Liver (tissue), 9 donors: ENCODE data around the gene NR2E1. TPM values are rescaled to one million over a fixed set of nuclear protein-coding genes. Genes with fewer than 3 reads are reported as not detected.

Source experiments
- DNase-seq: peaks from one replicate; pipeline ENCODE4 v3.0.0-alpha.2; 2017; ENCODE audit warnings: low spot score
- H3K27ac ChIP-seq, 2 donors: one replicate each; pipeline ENCODE4 v1.7.0; 2013; ENCODE audit warnings: inconsistent platforms in 2 of 2, low read length in 2 of 2, control low read depth in 1 of 2, low read depth in 1 of 2, mild to moderate bottlenecking in 1 of 2
- H3K27me3 ChIP-seq, 4 donors: one replicate each; pipeline versions ENCODE4 v1.6.1 to v1.7.0; 2013; ENCODE audit warnings: low read length in 3 of 4, inconsistent platforms in 1 of 4, mild to moderate bottlenecking in 1 of 4, moderate library complexity in 1 of 4; ENCODE audit not compliant: control insufficient read depth in 4 of 4, insufficient read depth in 4 of 4
- H3K36me3 ChIP-seq, 4 donors: one replicate each; pipeline versions ENCODE4 v1.6.1 to v1.7.0; 2013; ENCODE audit warnings: low read length in 3 of 4, mild to moderate bottlenecking in 3 of 4, low read depth in 1 of 4, moderate library complexity in 1 of 4; ENCODE audit not compliant: control insufficient read depth in 4 of 4, insufficient read depth in 3 of 4
- H3K4me1 ChIP-seq, 4 donors: one replicate each; pipeline versions ENCODE4 v1.6.1 to v1.7.0; 2013; ENCODE audit warnings: low read length in 3 of 4, mild to moderate bottlenecking in 3 of 4, moderate library complexity in 1 of 4; ENCODE audit not compliant: control insufficient read depth in 4 of 4, insufficient read depth in 4 of 4
- H3K4me3 ChIP-seq, 3 donors: one replicate each; pipeline versions ENCODE4 v1.6.1 to v1.7.0; 2013; ENCODE audit warnings: low read length in 3 of 3, control low read depth in 1 of 3, low read depth in 1 of 3, mild to moderate bottlenecking in 1 of 3
- H3K9ac ChIP-seq, 2 donors: one replicate each; pipeline ENCODE4 v1.7.0; 2013; ENCODE audit warnings: low read length in 2 of 2, mild to moderate bottlenecking in 2 of 2, moderate library complexity in 2 of 2, control low read depth in 1 of 2, low read depth in 1 of 2
- H3K9me3 ChIP-seq, 4 donors: one replicate each; pipeline versions ENCODE4 v1.6.1 to v1.7.0; 2013; ENCODE audit warnings: low read length in 3 of 4; ENCODE audit not compliant: control insufficient read depth in 4 of 4
- EGR1 ChIP-seq, 2 donors: IDR thresholded peaks; 2 replicates each; pipeline ENCODE4 v1.6.1; 2016 to 2018; ENCODE audit warnings: antibody characterized with exemption in 2 of 2, low read depth in 2 of 2
- FOXA1 ChIP-seq: IDR thresholded peaks from 2 replicates; pipeline ENCODE4 v1.6.1; 2016; ENCODE audit warnings: antibody characterized with exemption
- FOXA2 ChIP-seq: IDR thresholded peaks from 2 replicates; pipeline ENCODE4 v1.6.1; 2016; ENCODE audit warnings: antibody characterized with exemption
- GABPA ChIP-seq, 2 donors: IDR thresholded peaks in 1 of 2; conservative IDR thresholded peaks in 1 of 2; 2 replicates each; pipeline ENCODE4 v1.6.1; 2016; ENCODE audit warnings: antibody characterized with exemption in 2 of 2, mild to moderate bottlenecking in 1 of 2, moderate library complexity in 1 of 2
- HNF4A ChIP-seq, 2 donors: conservative IDR thresholded peaks; 2 replicates each; pipeline ENCODE4 v1.6.1; 2016; ENCODE audit warnings: antibody characterized with exemption in 2 of 2, mild to moderate bottlenecking in 2 of 2
- HNF4G ChIP-seq: IDR thresholded peaks from 2 replicates; pipeline ENCODE4 v1.6.1; 2016; ENCODE audit warnings: antibody characterized with exemption
- JUND ChIP-seq, 2 donors: IDR thresholded peaks; 2 replicates each; pipeline ENCODE4 v1.6.1; 2016; ENCODE audit warnings: antibody characterized with exemption in 2 of 2
- MAX ChIP-seq: IDR thresholded peaks from 2 replicates; pipeline ENCODE4 v1.6.1; 2016; ENCODE audit warnings: antibody characterized with exemption
- NR2F2 ChIP-seq: IDR thresholded peaks from 2 replicates; pipeline ENCODE4 v1.6.1; 2016; ENCODE audit warnings: antibody characterized with exemption
- RAD21 ChIP-seq, 2 donors: IDR thresholded peaks; 2 replicates each; pipeline ENCODE4 v1.6.1; 2016; ENCODE audit warnings: antibody characterized with exemption in 2 of 2, mild to moderate bottlenecking in 2 of 2
- RXRA ChIP-seq, 2 donors: IDR thresholded peaks; 2 replicates each; pipeline ENCODE4 v1.6.1; 2017 to 2018; ENCODE audit warnings: antibody characterized with exemption in 2 of 2, mild to moderate bottlenecking in 1 of 2
- SP1 ChIP-seq: IDR thresholded peaks from 2 replicates; pipeline ENCODE4 v1.6.1; 2018; ENCODE audit warnings: antibody characterized with exemption, mild to moderate bottlenecking
- YY1 ChIP-seq: IDR thresholded peaks from 2 replicates; pipeline ENCODE4 v1.6.1; 2016; ENCODE audit warnings: antibody characterized with exemption, mild to moderate bottlenecking
- WGBS: extraction: QIAGEN DNeasy Blood & Tissue Kit; methylation state at CpG from one replicate; pipeline ENCODE4 v1.1.7; 2013; 5-methylcytosine and 5-hydroxymethylcytosine counted together
- polyA plus RNA-seq, 2 donors: library from polyadenylated mRNA; stranded (reverse) in 1 of 2; unstranded in 1 of 2; fragments of 200-250 nt in 1 of 2; fragments of >200 nt in 1 of 2; fragmentation: Nextera tagmentation in 1 of 2; extraction: Ambion mirVana in 1 of 2; gene quantifications; one replicate each; pipeline versions ENCODE4 v1.2.1 to v1.2.3, GENCODE V29; 2013 to 2015
- total RNA-seq, 2 donors: library from RNA; depleted of rRNA; stranded (reverse); fragments of >200 nt; gene quantifications; one replicate each; pipeline ENCODE4 v1.2.3, GENCODE V29; 2014
- TF ChIP-seq, protein P1 (sequence below): IDR thresholded peaks from 2 replicates; pipeline ENCODE4 v1.6.1; 2016; ENCODE audit warnings: antibody characterized with exemption
- TF ChIP-seq, protein P2 (sequence below): fragments of 150-350 bp; IDR thresholded peaks from 2 replicates; pipeline ENCODE4 v1.5.1; 2017; ENCODE audit warnings: improper control_type of control experiment, low read depth, low read length; ENCODE audit not compliant: missing input control
- TF ChIP-seq, protein P3 (sequence below): IDR thresholded peaks from 2 replicates; pipeline ENCODE4 v1.6.1; 2016; ENCODE audit warnings: antibody characterized with exemption
- TF ChIP-seq, protein P4 (sequence below): IDR thresholded peaks from 2 replicates; pipeline ENCODE4 v1.6.1; 2016; ENCODE audit warnings: antibody characterized with exemption, mild to moderate bottlenecking
- donor health status: healthy.
- donor health status: healthy.
- donor health status: healthy.
- donor health status: healthy.
- donor health status: healthy.

NR2E1 gene
- total and polyA plus RNA-seq, 4 donors, result not detected

GRCh38 chr6:108123946-108124345 lies 41.9 kb upstream of the NR2E1 start:
- no peak overlapping the region for H3K27ac ChIP-seq
- TF ChIP-seq GABPA (IDR thresholded peaks at IDR 0.05 in 1 of 2, conservative IDR thresholded peaks at IDR 0.05 in 1 of 2), result no peak
- no peak for TF ChIP-seq SP1
- TF ChIP-seq, protein P1, sequence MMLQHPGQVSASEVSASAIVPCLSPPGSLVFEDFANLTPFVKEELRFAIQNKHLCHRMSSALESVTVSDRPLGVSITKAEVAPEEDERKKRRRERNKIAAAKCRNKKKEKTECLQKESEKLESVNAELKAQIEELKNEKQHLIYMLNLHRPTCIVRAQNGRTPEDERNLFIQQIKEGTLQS, result no peak
- TF ChIP-seq JUND (IDR thresholded peaks at IDR 0.05), result no peak
- no peak for TF ChIP-seq NR2F2
- TF ChIP-seq HNF4A (conservative IDR thresholded peaks at IDR 0.05), result no peak
- TF ChIP-seq, protein P2, sequence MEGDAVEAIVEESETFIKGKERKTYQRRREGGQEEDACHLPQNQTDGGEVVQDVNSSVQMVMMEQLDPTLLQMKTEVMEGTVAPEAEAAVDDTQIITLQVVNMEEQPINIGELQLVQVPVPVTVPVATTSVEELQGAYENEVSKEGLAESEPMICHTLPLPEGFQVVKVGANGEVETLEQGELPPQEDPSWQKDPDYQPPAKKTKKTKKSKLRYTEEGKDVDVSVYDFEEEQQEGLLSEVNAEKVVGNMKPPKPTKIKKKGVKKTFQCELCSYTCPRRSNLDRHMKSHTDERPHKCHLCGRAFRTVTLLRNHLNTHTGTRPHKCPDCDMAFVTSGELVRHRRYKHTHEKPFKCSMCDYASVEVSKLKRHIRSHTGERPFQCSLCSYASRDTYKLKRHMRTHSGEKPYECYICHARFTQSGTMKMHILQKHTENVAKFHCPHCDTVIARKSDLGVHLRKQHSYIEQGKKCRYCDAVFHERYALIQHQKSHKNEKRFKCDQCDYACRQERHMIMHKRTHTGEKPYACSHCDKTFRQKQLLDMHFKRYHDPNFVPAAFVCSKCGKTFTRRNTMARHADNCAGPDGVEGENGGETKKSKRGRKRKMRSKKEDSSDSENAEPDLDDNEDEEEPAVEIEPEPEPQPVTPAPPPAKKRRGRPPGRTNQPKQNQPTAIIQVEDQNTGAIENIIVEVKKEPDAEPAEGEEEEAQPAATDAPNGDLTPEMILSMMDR, result no peak
- TF ChIP-seq, protein P3, sequence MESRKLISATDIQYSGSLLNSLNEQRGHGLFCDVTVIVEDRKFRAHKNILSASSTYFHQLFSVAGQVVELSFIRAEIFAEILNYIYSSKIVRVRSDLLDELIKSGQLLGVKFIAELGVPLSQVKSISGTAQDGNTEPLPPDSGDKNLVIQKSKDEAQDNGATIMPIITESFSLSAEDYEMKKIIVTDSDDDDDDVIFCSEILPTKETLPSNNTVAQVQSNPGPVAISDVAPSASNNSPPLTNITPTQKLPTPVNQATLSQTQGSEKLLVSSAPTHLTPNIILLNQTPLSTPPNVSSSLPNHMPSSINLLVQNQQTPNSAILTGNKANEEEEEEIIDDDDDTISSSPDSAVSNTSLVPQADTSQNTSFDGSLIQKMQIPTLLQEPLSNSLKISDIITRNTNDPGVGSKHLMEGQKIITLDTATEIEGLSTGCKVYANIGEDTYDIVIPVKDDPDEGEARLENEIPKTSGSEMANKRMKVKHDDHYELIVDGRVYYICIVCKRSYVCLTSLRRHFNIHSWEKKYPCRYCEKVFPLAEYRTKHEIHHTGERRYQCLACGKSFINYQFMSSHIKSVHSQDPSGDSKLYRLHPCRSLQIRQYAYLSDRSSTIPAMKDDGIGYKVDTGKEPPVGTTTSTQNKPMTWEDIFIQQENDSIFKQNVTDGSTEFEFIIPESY, result no peak
- no peak for TF ChIP-seq FOXA1
- no peak for TF ChIP-seq HNF4G
- no peak for TF ChIP-seq RXRA (IDR thresholded peaks at IDR 0.05)
- no peak for TF ChIP-seq FOXA2
- TF ChIP-seq EGR1 (IDR thresholded peaks at IDR 0.05; ENCODE audit: low read depth in 2 of 2), result no peak
- no peak for TF ChIP-seq YY1
- TF ChIP-seq MAX, result no peak
- TF ChIP-seq, protein P4, sequence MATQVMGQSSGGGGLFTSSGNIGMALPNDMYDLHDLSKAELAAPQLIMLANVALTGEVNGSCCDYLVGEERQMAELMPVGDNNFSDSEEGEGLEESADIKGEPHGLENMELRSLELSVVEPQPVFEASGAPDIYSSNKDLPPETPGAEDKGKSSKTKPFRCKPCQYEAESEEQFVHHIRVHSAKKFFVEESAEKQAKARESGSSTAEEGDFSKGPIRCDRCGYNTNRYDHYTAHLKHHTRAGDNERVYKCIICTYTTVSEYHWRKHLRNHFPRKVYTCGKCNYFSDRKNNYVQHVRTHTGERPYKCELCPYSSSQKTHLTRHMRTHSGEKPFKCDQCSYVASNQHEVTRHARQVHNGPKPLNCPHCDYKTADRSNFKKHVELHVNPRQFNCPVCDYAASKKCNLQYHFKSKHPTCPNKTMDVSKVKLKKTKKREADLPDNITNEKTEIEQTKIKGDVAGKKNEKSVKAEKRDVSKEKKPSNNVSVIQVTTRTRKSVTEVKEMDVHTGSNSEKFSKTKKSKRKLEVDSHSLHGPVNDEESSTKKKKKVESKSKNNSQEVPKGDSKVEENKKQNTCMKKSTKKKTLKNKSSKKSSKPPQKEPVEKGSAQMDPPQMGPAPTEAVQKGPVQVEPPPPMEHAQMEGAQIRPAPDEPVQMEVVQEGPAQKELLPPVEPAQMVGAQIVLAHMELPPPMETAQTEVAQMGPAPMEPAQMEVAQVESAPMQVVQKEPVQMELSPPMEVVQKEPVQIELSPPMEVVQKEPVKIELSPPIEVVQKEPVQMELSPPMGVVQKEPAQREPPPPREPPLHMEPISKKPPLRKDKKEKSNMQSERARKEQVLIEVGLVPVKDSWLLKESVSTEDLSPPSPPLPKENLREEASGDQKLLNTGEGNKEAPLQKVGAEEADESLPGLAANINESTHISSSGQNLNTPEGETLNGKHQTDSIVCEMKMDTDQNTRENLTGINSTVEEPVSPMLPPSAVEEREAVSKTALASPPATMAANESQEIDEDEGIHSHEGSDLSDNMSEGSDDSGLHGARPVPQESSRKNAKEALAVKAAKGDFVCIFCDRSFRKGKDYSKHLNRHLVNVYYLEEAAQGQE, result no peak
- H3K9me3 ChIP-seq, result no peaks in the 10 kb centered on the region
- peaks cover 0 to 18% (median 6%) of the 10 kb centered on the region in 4 donors for H3K27me3 ChIP-seq
- no peak overlapping the region for H3K4me3 ChIP-seq
- peaks cover 2 to 14% (median 7%) of the 10 kb centered on the region in 4 donors for H3K4me1 ChIP-seq
- no peak for DNase-seq
- 28% methylated on average over 7 of the region's 7 CpGs for WGBS
- no peaks in the 10 kb centered on the region for H3K36me3 ChIP-seq
- no peak overlapping the region for H3K9ac ChIP-seq

GRCh38 chr6:108127056-108127455 lies 38.8 kb upstream of the NR2E1 start:
- no peak overlapping the region for H3K9ac ChIP-seq
- H3K27ac ChIP-seq, result no peak overlapping the region
- H3K36me3 ChIP-seq, result no peaks in the 10 kb centered on the region
- peaks cover 0 to 7% (median 4%) of the 10 kb centered on the region in 4 donors for H3K27me3 ChIP-seq
- H3K9me3 ChIP-seq, result no peaks in the 10 kb centered on the region
- H3K4me1 ChIP-seq, result peaks cover 0 to 6% (median 2%) of the 10 kb centered on the region in 4 donors
- no peak overlapping the region for H3K4me3 ChIP-seq
- 97% methylated on average over 1 of the region's 1 CpG for WGBS
- no peak for DNase-seq
- TF ChIP-seq FOXA1 (no peak), RAD21 (IDR thresholded peaks at IDR 0.05) (no peak), HNF4G (no peak), JUND (IDR thresholded peaks at IDR 0.05) (no peak), FOXA2 (no peak), HNF4A (conservative IDR thresholded peaks at IDR 0.05) (no peak), YY1 (no peak), MAX (no peak), SP1 (no peak), EGR1 (IDR thresholded peaks at IDR 0.05; ENCODE audit: low read depth in 2 of 2) (no peak), RXRA (IDR thresholded peaks at IDR 0.05) (no peak)
- TF ChIP-seq, protein P4, result no peak
- TF ChIP-seq, protein P2, result no peak
